Immature natural killer cell (primary cell): ENCODE results near the gene TCF4. TPM values are rescaled to one million over a fixed set of nuclear protein-coding genes. Genes with fewer than 3 reads are reported as not detected.

Experiments used
- DNase-seq, 3 donors: peaks; one replicate each; pipeline ENCODE4 v3.0.0; 2022; ENCODE audit warnings: mixed read lengths in 1 of 3
- H3K27ac Mint-ChIP-seq, 6 donors: one replicate each; pipeline ENCODE4 v1.8.0; 2020; ENCODE audit warnings: mixed read lengths in 6 of 6, mild to moderate bottlenecking in 5 of 6, inconsistent platforms in 4 of 6, moderate library complexity in 3 of 6
- H3K27me3 Mint-ChIP-seq, 3 donors: one replicate each; pipeline ENCODE4 v1.8.0; 2020 to 2021; ENCODE audit warnings: low read depth in 3 of 3, mild to moderate bottlenecking in 3 of 3, mixed read lengths in 3 of 3, moderate library complexity in 3 of 3, inconsistent platforms in 1 of 3
- H3K36me3 Mint-ChIP-seq, 3 donors: one replicate each; pipeline ENCODE4 v1.8.0; 2020; ENCODE audit warnings: mixed read lengths in 3 of 3, inconsistent platforms in 2 of 3, mild to moderate bottlenecking in 2 of 3
- H3K4me1 Mint-ChIP-seq, 2 donors: one replicate each; pipeline ENCODE4 v1.8.0; 2020; ENCODE audit warnings: inconsistent platforms in 2 of 2, mild to moderate bottlenecking in 2 of 2, mixed read lengths in 2 of 2, moderate library complexity in 1 of 2
- H3K4me3 Mint-ChIP-seq, 5 donors: one replicate each; pipeline ENCODE4 v1.8.0; 2020; ENCODE audit warnings: mild to moderate bottlenecking in 5 of 5, mixed read lengths in 5 of 5, inconsistent platforms in 3 of 5, moderate library complexity in 3 of 5
- H3K9me3 Mint-ChIP-seq, 6 donors: one replicate each; pipeline ENCODE4 v1.8.0; 2020; ENCODE audit warnings: mild to moderate bottlenecking in 6 of 6, mixed read lengths in 6 of 6, inconsistent platforms in 4 of 6, moderate library complexity in 3 of 6
- polyA plus RNA-seq, 3 donors: library from polyadenylated mRNA; unstranded; fragments of 300-500 nt; fragmentation: Illumina TruSeq; gene quantifications; one replicate each; pipeline ENCODE4 v1.2.3, GENCODE V29; 2021

Gene TCF4
- polyA plus RNA-seq, 3 donors from 2014 or later: 7.7 to 28.0 (median 17.6) TPM

DNA sequence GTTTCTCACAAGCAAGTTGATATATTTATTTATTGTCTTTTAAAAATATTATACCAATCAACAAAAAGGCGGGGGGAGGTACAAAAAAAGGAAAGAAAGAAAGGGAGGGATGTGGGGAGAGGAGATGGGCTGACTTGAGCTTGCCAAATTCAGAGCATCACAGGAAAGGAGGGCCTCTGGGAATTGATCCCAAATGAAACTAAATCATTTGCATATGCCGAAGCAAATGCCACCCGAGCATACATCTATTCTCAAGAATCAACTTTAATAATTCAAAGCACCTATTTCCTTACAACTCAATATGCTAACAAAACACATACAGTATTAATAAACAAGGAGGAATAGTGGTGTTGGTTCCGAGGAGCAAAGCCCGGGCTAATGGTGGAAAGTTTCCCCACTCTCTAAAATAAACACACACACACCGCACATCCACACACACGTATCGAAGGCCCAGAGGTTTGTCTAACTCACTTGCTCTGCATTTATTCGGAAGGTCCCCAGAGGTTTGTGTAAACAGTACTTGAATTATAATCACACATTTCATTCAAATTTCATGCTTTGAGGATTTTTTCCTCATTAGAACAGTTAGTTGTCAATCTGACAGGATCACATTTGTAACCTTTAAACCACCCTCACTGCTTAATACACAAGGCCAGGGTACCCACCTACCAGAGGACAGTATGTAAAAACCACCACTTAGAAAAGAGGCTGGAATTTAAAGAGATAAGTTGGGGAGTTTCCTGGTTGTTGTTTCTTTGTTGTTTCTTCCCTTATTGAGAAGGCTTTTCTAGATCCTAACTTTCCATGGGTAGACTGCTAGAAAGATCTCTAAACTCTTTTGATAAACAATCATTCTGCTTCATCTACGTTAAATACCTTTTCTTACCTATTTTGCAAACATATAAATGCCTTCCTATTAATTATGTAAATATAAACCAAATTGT, 264.7 kb downstream of the TCF4 start:
- H3K27ac Mint-ChIP-seq: peak overlapping the region in 2 of 6 donors; percentile 17 to 62
- peaks cover 26 to 48% of the 10 kb centered on the region in 2 donors for H3K4me1 Mint-ChIP-seq
- H3K36me3 Mint-ChIP-seq: no peaks in the 10 kb centered on the region
- H3K4me3 Mint-ChIP-seq: peak overlapping the region; percentile 37 to 92 (median 74)
- H3K27me3 Mint-ChIP-seq: peaks cover 4 to 11% (median 10%) of the 10 kb centered on the region in 3 donors
- no peak for DNase-seq
- H3K9me3 Mint-ChIP-seq: peaks cover 0 to 6% (median 0%) of the 10 kb centered on the region in 6 donors

DNA sequence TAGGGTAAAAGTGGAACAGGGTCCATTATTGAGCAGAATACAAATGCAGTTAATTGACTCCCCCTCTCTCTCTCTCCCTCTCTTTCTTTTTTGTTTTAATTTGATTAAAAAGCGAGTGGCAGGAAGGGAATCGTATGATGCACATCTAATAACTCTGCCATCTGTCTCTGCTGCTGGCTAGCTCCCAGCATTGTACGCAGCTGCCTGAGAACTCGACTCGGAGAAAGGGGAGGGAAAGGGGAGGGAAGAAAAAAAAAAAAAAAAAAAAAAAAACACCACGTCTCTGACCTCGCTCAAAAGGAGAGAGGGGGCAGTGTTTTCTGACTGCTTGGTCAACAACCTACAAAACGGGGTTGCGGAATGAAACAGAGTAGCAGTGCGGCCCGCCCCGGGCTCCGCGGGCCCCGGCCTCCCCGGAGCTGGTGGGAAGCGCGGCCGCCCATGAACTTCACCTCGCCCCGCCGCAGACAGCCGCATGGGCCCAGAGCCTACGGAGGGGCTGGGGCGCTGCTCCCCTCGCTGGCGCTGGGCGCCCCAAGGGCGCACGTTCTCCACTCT, 265.7 kb downstream of the TCF4 start:
- peaks cover 4 to 11% (median 10%) of the 10 kb centered on the region in 3 donors for H3K27me3 Mint-ChIP-seq
- H3K36me3 Mint-ChIP-seq: no peaks in the 10 kb centered on the region
- peak overlapping the region in 5 of 6 donors; percentile 62 to 95 (median 75) for H3K27ac Mint-ChIP-seq
- peak overlapping the region; percentile 86 to 98 (median 92) for H3K4me3 Mint-ChIP-seq
- peak; percentile 52 to 62 (median 57) for DNase-seq
- H3K9me3 Mint-ChIP-seq: peaks cover 0 to 6% (median 0%) of the 10 kb centered on the region in 6 donors
- peaks cover 24 to 55% of the 10 kb centered on the region in 2 donors for H3K4me1 Mint-ChIP-seq

DNA sequence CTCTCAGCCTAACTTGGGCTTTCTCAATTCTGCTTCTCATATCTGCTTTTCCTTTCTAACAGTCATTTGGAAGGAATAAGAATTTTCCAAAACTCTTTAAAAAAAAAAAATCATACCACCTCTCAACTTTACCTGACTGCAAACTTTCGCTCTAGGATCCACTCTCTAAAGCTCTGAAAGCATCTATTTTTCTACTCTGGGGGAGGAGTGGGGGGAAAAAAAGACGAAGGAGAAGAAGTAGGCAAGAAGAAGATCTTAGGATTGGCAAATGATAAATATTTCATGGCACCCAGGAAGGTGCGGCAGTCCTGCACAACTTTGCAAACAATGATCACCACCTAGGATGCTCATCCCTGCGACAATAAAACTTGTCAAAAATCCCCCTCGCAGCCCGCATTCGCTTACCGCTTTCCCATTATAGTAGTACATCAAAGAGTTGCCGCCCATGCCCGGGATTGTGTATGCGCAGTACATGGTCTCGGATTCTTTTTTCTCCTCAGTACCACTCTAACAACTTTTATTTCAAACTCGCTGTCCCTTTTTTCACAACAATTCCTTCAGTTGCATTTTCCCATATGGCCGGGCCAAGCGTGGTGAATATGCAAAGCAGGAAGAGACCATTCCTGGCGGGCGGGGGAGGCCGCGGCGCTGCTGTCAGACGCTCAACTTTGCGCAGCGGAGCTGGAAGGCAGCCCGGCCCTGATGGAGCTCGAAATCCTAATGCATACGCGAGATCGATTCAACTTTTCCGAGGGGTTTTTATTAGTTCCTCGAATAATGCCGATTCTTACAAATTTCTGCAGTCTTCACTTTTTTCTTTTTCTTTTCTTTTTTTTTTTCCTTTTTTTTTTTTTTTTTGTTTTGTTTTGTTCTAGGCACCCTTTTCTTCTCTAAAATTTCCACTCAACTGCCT, 266.5 kb downstream of the TCF4 start:
- peaks cover 0 to 6% (median 0%) of the 10 kb centered on the region in 6 donors for H3K9me3 Mint-ChIP-seq
- DNase-seq: peak; percentile 55 to 71 (median 64)
- peak overlapping the region; percentile 49 to 95 (median 80) for H3K27ac Mint-ChIP-seq
- peak overlapping the region; percentile 86 to 98 (median 92) for H3K4me3 Mint-ChIP-seq
- H3K4me1 Mint-ChIP-seq: peaks cover 27 to 59% of the 10 kb centered on the region in 2 donors
- no peaks in the 10 kb centered on the region for H3K36me3 Mint-ChIP-seq
- peaks cover 4 to 11% (median 10%) of the 10 kb centered on the region in 3 donors for H3K27me3 Mint-ChIP-seq

DNA sequence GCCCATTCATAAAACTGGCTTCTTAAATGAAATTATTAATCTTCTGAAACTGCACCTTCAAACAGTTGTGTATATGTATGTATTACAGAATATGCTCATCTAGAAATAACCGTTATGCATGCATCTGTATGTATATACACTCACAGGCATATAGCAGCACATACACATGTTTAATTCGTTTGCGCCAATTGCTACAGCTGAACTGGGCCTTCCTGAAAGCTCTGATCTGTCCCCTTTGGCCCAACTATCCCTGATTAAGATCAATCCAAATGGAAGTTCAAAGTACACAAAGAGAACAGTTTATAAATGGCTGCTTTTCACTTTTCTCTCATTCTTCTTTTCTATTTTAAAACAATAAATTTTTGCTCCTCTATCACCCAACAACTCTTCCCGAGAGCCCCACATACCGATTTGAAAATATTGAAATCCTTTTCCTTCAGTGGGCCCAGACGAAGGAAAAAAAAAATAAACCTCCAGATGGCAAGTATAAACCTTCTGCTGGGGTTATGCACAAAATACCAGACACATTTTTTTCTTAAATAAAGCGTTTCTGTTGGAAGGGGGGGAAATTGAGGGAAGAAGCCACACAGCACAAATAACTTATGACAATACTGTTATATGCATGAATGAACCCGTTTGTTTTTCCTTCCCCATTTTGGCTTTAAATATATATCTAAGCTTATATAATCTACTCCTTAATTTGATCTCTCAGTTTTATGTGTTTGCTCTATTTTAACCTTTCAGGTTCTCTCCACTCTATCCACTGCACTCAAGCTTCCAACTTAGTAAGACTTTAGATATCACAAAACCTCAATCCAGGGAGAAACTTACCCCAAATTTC, 267.3 kb downstream of the TCF4 start:
- DNase-seq: no peak
- H3K27ac Mint-ChIP-seq: peak overlapping the region; percentile 3 to 95 (median 68)
- peaks cover 4 to 13% (median 10%) of the 10 kb centered on the region in 3 donors for H3K27me3 Mint-ChIP-seq
- H3K4me3 Mint-ChIP-seq: peak overlapping the region; percentile 86 to 98 (median 92)
- H3K4me1 Mint-ChIP-seq: peaks cover 32 to 63% of the 10 kb centered on the region in 2 donors
- H3K9me3 Mint-ChIP-seq: peaks cover 0 to 6% (median 0%) of the 10 kb centered on the region in 6 donors
- H3K36me3 Mint-ChIP-seq: no peaks in the 10 kb centered on the region

DNA sequence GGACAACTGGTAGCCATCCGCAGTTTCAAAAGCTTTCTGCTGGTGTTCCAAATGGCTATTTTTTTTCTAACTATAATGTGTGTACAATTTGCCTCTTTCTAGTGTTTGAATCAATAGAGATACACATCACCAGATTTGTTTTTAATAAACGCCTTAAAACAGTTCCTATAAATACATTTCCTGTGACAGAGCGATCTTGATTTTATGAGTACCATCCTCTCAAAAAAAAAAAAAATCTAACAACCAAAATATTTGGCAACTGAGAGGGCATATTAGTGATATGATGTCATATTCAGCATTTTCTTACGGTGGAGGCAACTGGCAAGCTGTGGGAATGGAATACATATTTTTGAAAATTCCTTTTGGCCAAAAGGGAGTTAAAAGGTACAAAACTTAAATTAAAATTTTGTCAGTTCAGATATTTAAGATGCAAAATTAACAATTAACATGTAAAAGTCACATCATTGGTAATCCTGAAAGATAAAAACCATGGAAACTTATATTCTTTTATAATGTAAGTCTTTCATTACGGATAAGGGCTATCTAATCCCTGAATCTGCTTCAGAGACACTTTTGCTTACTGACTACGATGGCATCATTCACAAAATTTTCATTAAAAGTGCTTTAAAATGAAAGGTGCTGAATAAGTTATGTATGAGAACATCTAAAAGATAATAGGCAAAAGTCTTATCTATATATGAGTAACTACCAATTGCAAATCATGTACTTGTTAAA, 268.4 kb downstream of the TCF4 start:
- peak overlapping the region; percentile 9 to 98 (median 92) for H3K4me3 Mint-ChIP-seq
- DNase-seq: no peak
- H3K27ac Mint-ChIP-seq: peak overlapping the region in 4 of 6 donors; percentile 9 to 83 (median 56)
- peaks cover 0 to 6% (median 0%) of the 10 kb centered on the region in 6 donors for H3K9me3 Mint-ChIP-seq
- H3K27me3 Mint-ChIP-seq: peaks cover 4 to 13% (median 10%) of the 10 kb centered on the region in 3 donors
- H3K4me1 Mint-ChIP-seq: peaks cover 32 to 63% of the 10 kb centered on the region in 2 donors
- no peaks in the 10 kb centered on the region for H3K36me3 Mint-ChIP-seq

DNA sequence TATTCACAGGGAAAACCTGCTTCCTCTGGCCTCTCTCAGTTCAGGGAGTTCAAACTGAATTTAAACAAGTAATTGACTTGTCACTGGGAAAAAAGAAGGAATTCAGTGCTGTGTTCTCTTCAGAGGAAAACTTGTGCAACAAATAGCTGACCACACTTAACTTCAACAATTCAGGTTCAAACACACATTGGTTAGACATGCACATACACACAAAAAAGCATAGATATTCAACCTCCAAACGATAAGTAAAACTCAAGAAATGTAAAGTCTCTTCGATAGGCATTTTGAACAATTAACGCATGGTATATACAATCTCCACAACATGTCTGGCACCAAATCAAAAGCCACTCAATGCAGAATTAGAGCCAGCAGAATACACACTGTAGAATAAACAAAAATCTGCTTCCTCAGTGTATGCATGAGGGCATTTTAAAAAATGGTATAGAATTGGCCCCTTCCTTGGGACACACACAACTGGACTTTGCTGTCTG, 269.0 kb downstream of the TCF4 start:
- no peaks in the 10 kb centered on the region for H3K36me3 Mint-ChIP-seq
- peak overlapping the region in 2 of 6 donors; percentile 36 to 83 for H3K27ac Mint-ChIP-seq
- no peak for DNase-seq
- H3K27me3 Mint-ChIP-seq: peaks cover 4 to 13% (median 10%) of the 10 kb centered on the region in 3 donors
- H3K4me3 Mint-ChIP-seq: peak overlapping the region in 4 of 5 donors; percentile 10 to 63 (median 48)
- H3K4me1 Mint-ChIP-seq: peaks cover 32 to 63% of the 10 kb centered on the region in 2 donors
- peaks cover 0 to 6% (median 0%) of the 10 kb centered on the region in 6 donors for H3K9me3 Mint-ChIP-seq

DNA sequence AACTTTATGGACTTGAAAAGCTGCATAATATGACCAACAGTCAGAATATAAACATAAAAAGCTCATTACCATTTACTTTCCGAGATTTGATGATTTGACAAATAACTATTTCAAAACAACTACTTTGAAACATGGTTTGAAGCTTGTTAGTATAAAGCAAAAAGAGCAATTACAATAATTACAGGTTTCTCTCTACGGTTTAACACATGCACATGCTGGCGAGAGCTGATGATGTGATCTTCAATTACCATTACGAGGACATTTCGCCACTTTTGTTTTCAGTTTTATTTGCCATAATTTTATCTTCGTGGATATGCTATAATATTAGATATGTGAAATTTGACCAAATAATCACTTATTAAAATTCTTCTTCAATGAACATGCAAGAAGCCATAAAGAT, 270.1 kb downstream of the TCF4 start:
- peaks cover 30 to 55% of the 10 kb centered on the region in 2 donors for H3K4me1 Mint-ChIP-seq
- DNase-seq: no peak
- H3K27ac Mint-ChIP-seq: peak overlapping the region in 4 of 6 donors; percentile 19 to 57 (median 30)
- H3K27me3 Mint-ChIP-seq: peaks cover 4 to 8% (median 7%) of the 10 kb centered on the region in 3 donors
- H3K36me3 Mint-ChIP-seq: no peaks in the 10 kb centered on the region
- H3K4me3 Mint-ChIP-seq: peak overlapping the region; percentile 43 to 73 (median 69)
- peaks cover 0 to 6% (median 0%) of the 10 kb centered on the region in 6 donors for H3K9me3 Mint-ChIP-seq

DNA sequence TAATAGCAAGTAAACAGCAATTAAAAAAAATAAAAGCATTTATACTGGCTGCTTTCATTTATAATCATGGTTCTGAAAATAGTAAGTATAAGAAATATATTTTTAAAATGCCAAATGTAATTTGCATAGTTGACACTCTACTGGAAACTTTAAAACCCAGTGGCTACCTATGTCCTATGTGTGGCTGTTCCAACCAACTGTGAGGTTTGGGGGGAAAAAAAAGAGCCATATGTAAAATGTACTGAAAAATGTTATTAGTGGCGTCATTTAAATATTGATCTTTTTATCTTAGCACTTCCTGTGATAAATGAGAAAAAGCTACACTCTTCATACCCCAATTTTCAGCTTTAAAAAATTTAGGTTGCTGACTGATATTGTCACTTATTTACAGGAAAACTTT, 270.7 kb downstream of the TCF4 start:
- H3K4me3 Mint-ChIP-seq: peak overlapping the region in 2 of 5 donors; percentile 61 to 69
- DNase-seq: no peak
- H3K27ac Mint-ChIP-seq: no peak overlapping the region
- peaks cover 0 to 6% (median 0%) of the 10 kb centered on the region in 6 donors for H3K9me3 Mint-ChIP-seq
- peaks cover 30 to 51% of the 10 kb centered on the region in 2 donors for H3K4me1 Mint-ChIP-seq
- peaks cover 4 to 8% (median 5%) of the 10 kb centered on the region in 3 donors for H3K27me3 Mint-ChIP-seq
- H3K36me3 Mint-ChIP-seq: no peaks in the 10 kb centered on the region

DNA sequence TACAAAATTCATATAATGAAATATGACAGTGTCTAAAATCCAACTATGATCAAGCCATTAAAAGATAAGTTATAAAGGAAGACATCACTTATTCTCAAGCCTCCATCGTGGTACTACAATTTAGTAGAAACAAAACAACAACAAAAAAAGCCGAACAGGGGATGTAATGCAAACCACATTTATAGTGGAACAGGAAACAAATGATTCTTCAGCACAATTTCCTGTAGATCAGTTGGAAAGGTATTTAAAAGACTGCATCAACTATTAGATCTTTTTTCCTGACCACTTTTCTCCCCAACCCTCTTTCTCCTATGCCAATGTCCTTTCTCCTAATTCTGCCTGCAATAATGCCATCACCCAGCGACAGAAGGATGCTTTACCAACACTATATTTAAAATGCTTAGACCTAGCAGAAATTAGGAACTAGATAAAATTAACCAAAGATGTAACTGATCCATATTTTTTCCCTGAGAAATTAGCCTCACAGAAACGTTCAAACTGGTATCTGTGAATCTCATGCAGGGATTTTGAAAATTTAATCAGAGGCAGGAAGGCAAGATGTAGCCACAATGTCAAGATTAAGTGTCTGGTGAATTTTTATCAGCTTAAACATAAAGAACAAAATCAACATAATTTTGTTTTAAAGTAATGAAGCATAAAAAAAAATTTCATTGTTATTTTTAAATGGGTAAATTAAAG, 271.4 kb downstream of the TCF4 start:
- H3K27me3 Mint-ChIP-seq: peaks cover 2% of the 10 kb centered on the region in 3 donors
- H3K4me3 Mint-ChIP-seq: peak overlapping the region in 3 of 5 donors; percentile 27 to 55 (median 37)
- peaks cover 0 to 5% (median 0%) of the 10 kb centered on the region in 6 donors for H3K9me3 Mint-ChIP-seq
- H3K4me1 Mint-ChIP-seq: peaks cover 26 to 46% of the 10 kb centered on the region in 2 donors
- no peak for DNase-seq
- H3K27ac Mint-ChIP-seq: peak overlapping the region in 1 of 6 donors; percentile 9
- no peaks in the 10 kb centered on the region for H3K36me3 Mint-ChIP-seq

DNA sequence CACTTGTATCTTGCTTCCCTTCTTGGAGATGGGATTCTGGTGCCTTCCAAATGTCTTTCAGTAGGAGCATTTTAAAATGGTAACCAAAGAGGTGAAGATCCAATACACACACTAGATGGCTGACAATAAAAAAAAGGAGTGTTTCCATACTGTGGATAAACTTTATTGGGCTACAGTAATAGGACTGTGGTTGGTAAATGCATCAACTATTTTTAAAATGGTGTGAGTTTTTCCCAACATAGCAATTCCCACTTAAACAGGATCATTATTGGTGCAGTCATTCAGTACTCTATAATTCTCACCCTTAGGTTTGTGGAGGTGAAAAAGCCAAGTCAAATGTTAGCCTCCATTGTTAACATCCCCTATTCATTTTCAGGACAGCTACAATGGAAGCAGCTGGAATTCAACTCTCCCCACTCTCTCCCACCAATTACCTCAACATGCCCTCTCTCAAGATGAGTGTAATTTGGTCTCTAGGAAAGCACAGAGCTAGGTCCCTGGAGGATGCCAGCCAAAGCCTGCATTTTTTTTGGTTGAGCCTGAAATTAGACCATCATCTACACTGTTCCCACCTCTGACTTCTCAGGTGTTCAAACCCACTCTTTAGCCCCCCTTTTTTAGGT, 273.3 kb downstream of the TCF4 start:
- peaks cover 15 to 30% of the 10 kb centered on the region in 2 donors for H3K4me1 Mint-ChIP-seq
- DNase-seq: no peak
- H3K36me3 Mint-ChIP-seq: no peaks in the 10 kb centered on the region
- no peak overlapping the region for H3K27ac Mint-ChIP-seq
- peaks cover 0 to 2% (median 0%) of the 10 kb centered on the region in 3 donors for H3K27me3 Mint-ChIP-seq
- no peaks in the 10 kb centered on the region for H3K9me3 Mint-ChIP-seq
- H3K4me3 Mint-ChIP-seq: no peak overlapping the region

DNA sequence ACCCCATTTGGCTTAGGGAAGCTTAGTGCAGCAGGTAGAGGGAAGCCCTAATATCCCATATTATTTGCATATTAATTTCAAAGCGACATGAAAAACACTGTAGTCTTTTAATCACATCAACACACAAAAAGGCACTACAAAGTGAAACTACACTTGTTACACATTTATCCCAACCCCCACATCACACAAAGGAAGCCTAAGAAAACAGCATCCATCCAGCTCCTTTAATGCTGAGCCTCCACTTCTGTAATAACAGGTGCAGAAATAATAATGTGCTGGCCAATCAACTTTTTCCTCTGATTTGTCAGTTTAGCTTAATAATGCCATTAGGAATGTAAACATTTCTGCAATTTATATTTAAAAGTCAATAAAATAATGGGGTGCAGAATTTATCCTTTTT, 274.0 kb downstream of the TCF4 start:
- H3K36me3 Mint-ChIP-seq: no peaks in the 10 kb centered on the region
- no peak overlapping the region for H3K27ac Mint-ChIP-seq
- DNase-seq: no peak
- H3K4me3 Mint-ChIP-seq: no peak overlapping the region
- H3K9me3 Mint-ChIP-seq: no peaks in the 10 kb centered on the region
- H3K4me1 Mint-ChIP-seq: peaks cover 10 to 23% of the 10 kb centered on the region in 2 donors
- H3K27me3 Mint-ChIP-seq: peaks cover 0 to 2% (median 0%) of the 10 kb centered on the region in 3 donors
